GM12878 (cell line): ENCODE data around the gene NACC1. TPM values are rescaled to one million over a fixed set of nuclear protein-coding genes. Genes with fewer than 3 reads are reported as not detected.

Experiments
- CREB1 ChIP-seq: IDR thresholded peaks from 2 replicates; pipeline ENCODE4 v1.6.1; 2012; ENCODE audit warnings: low read depth, mild to moderate bottlenecking, inconsistent platforms
- E2F4 ChIP-seq: IDR thresholded peaks from 2 replicates; pipeline ENCODE4 v1.6.1; 2012; ENCODE audit warnings: low read depth, low read length, improper control_type of control experiment
- IKZF1 ChIP-seq: fragments of 450-650 bp; conservative IDR thresholded peaks from 2 replicates; pipeline ENCODE4 v1.6.1; 2017; ENCODE audit warnings: antibody characterized with exemption, mild to moderate bottlenecking
- JUND ChIP-seq: IDR thresholded peaks from 2 replicates; pipeline ENCODE4 v1.6.1; 2012; ENCODE audit warnings: low read depth, mild to moderate bottlenecking, low read length, improper control_type of control experiment, moderate library complexity
- PKNOX1 ChIP-seq: fragments of 450-650 bp; IDR thresholded peaks from 2 replicates; pipeline ENCODE4 v1.6.1; 2016; ENCODE audit warnings: mild to moderate bottlenecking
- REST ChIP-seq: IDR thresholded peaks from 2 replicates; pipeline ENCODE4 v1.6.1; 2012; ENCODE audit warnings: mild to moderate bottlenecking, low read depth, low read length
- SMC3 ChIP-seq: IDR thresholded peaks from 2 replicates; pipeline ENCODE4 v1.6.1; 2011; ENCODE audit warnings: low read length, improper control_type of control experiment, borderline replicate concordance
- polyA plus RNA-seq, 11 experiments: library from polyadenylated mRNA; depleted of rRNA in 4 of 11; unstranded in 6 of 11; stranded (reverse) in 5 of 11; fragments of >200 nt; fragmentation: Nextera tagmentation in 4 of 11; fragmentation: Illumina TruSeq in 1 of 11; extraction: Ambion mirVana in 4 of 11; extraction: Trizol in 1 of 11; gene quantifications; 1 replicate in 1 of 11; 2 replicates in 10 of 11; pipeline versions ENCODE4 v1.2.1 to v1.2.3, GENCODE V29; 2011 to 2016; ENCODE audit warnings: inconsistent platforms in 2 of 11, missing spikeins in 2 of 11, low read depth in 1 of 11
- total RNA-seq, 4 experiments: library from RNA; depleted of rRNA in 3 of 4; stranded (reverse); fragments of >200 nt in 3 of 4; fragmentation: Illumina TruSeq in 1 of 4; extraction: Trizol in 1 of 4; gene quantifications; 2 replicates each; pipeline versions ENCODE4 v1.2.1 to v1.2.3, GENCODE V29; 2013 to 2021
- TF ChIP-seq, protein P1 (sequence below), 3 experiments: IDR thresholded peaks in 2 of 3; conservative IDR thresholded peaks in 1 of 3; 2 replicates each; pipeline ENCODE4 v1.5.1; 2011; ENCODE audit warnings: low read depth in 3 of 3, low read length in 3 of 3, mild to moderate bottlenecking in 3 of 3, control low read depth in 2 of 3, moderate library complexity in 2 of 3, inconsistent platforms in 1 of 3, mixed read lengths in 1 of 3; ENCODE audit not compliant: control insufficient read depth in 2 of 3, insufficient read depth in 1 of 3; ENCODE audit errors: extremely low read depth in 1 of 3

The NACC1 gene
- total and polyA plus RNA-seq, 10 of the 15 experiments (the other 5 are each of a cell fraction or from before 2014, with no cell fraction given) = 0.18 to 120 (median 19.2) TPM

GRCh38 chr19:13100841-13101589 is 17.0 kb upstream of the NACC1 start (continued):
- TF ChIP-seq PKNOX1 = no peak
- TF ChIP-seq REST = no peak
- TF ChIP-seq JUND = no peak
- TF ChIP-seq, protein P1, sequence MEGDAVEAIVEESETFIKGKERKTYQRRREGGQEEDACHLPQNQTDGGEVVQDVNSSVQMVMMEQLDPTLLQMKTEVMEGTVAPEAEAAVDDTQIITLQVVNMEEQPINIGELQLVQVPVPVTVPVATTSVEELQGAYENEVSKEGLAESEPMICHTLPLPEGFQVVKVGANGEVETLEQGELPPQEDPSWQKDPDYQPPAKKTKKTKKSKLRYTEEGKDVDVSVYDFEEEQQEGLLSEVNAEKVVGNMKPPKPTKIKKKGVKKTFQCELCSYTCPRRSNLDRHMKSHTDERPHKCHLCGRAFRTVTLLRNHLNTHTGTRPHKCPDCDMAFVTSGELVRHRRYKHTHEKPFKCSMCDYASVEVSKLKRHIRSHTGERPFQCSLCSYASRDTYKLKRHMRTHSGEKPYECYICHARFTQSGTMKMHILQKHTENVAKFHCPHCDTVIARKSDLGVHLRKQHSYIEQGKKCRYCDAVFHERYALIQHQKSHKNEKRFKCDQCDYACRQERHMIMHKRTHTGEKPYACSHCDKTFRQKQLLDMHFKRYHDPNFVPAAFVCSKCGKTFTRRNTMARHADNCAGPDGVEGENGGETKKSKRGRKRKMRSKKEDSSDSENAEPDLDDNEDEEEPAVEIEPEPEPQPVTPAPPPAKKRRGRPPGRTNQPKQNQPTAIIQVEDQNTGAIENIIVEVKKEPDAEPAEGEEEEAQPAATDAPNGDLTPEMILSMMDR (IDR thresholded peaks at IDR 0.05 in 2 of 3, conservative IDR thresholded peaks at IDR 0.05 in 1 of 3; ENCODE audit: control insufficient read depth in 2 of 3, extremely low read depth in 1 of 3, insufficient read depth in 1 of 3, low read depth in 3 of 3, low read length in 3 of 3) = peak; percentile 19 to 53 (median 38); a peak in 5 of 6 replicates
- TF ChIP-seq SMC3 = no peak
- 0 out of 2 replicates have a peak, but pooled peaks have one; percentile 33 for TF ChIP-seq IKZF1
- no peak for TF ChIP-seq CREB1
- TF ChIP-seq E2F4 = no peak
